Natural killer cell (primary cell): ENCODE results near the gene PRRX1. TPM values are rescaled to one million over a fixed set of nuclear protein-coding genes. Genes with fewer than 3 reads are reported as not detected.

Experiments
- ATAC-seq, 3 donors: fragments of 150-1000 bp in 2 of 3; fragments of 200-7000 bp in 1 of 3; cut with Tn5 transposase; 1 replicate in 1 of 3; 2 replicates in 2 of 3; pipeline ENCODE4 v1.10.0; 2021; ENCODE audit warnings: mild to moderate bottlenecking in 2 of 3, moderate library complexity in 2 of 3
- DNase-seq, 2 donors: peaks; one replicate each; pipeline versions ENCODE4 v3.0.0 to v3.0.0-alpha.2; 2013 to 2021; ENCODE audit warnings: mixed read lengths in 1 of 2
- H3K27ac ChIP-seq: one replicate; pipeline ENCODE4 v1.5.1; 2013; ENCODE audit warnings: mild to moderate bottlenecking, low read length
- H3K27me3 ChIP-seq: one replicate; pipeline ENCODE4 v1.6.1; 2013; ENCODE audit warnings: low read length; ENCODE audit not compliant: control insufficient read depth, insufficient read depth
- H3K36me3 ChIP-seq: one replicate; pipeline ENCODE4 v1.6.1; 2013; ENCODE audit warnings: low read length; ENCODE audit not compliant: control insufficient read depth, insufficient read depth
- H3K4me1 ChIP-seq: one replicate; pipeline ENCODE4 v1.6.1; 2013; ENCODE audit warnings: low read length; ENCODE audit not compliant: control insufficient read depth, insufficient read depth
- H3K4me3 ChIP-seq: one replicate; pipeline ENCODE4 v1.5.1; 2013; ENCODE audit warnings: low read length
- H3K9me3 ChIP-seq: one replicate; pipeline ENCODE4 v1.6.1; 2013; ENCODE audit warnings: low read length; ENCODE audit not compliant: control insufficient read depth, insufficient read depth
- H3K27ac Mint-ChIP-seq, 2 donors: one replicate each; pipeline ENCODE4 v1.8.0; 2022; ENCODE audit warnings: mild to moderate bottlenecking in 2 of 2, mixed read lengths in 2 of 2, moderate library complexity in 1 of 2
- H3K27me3 Mint-ChIP-seq, 2 donors: one replicate each; pipeline ENCODE4 v1.8.0; 2022; ENCODE audit warnings: low read depth in 2 of 2, mixed read lengths in 2 of 2
- H3K36me3 Mint-ChIP-seq: one replicate; pipeline ENCODE4 v1.8.0; 2022; ENCODE audit warnings: mixed read lengths
- H3K4me1 Mint-ChIP-seq, 2 donors: one replicate each; pipeline ENCODE4 v1.8.0; 2022; ENCODE audit warnings: mixed read lengths in 2 of 2
- H3K4me3 Mint-ChIP-seq: one replicate; pipeline ENCODE4 v1.8.0; 2022; ENCODE audit warnings: mild to moderate bottlenecking, moderate library complexity, mixed read lengths
- H3K9me3 Mint-ChIP-seq, 2 donors: one replicate each; pipeline ENCODE4 v1.8.0; 2022; ENCODE audit warnings: mixed read lengths in 2 of 2
- WGBS: methylation state at CpG from one replicate; pipeline ENCODE4 v1.1.7; 2013; ENCODE audit warnings: missing lambda C conversion rate; ENCODE audit not compliant: insufficient coverage; 5-methylcytosine and 5-hydroxymethylcytosine counted together
- intact Hi-C: fragments of 100-400 bp; cut with micrococcal nuclease; formaldehyde crosslinking; loops from one replicate; pipeline ENCODE4 v1.14.2; 2022
- total RNA-seq, 4 donors: library from RNA; stranded (reverse); fragments of 120-200 nt in 1 of 4; gene quantifications; one replicate each; pipeline versions ENCODE4 v1.2.3 to v1.2.4, GENCODE V29; 2013 to 2022
- TF ChIP-seq, protein P1 (sequence below): fragments of 200-600 bp; IDR thresholded peaks from one replicate; pipeline ENCODE4 v1.8.0; 2022; ENCODE audit warnings: antibody characterized with exemption

PRRX1 gene
- not detected for total RNA-seq
- not detected for total RNA-seq (2013)

DNA sequence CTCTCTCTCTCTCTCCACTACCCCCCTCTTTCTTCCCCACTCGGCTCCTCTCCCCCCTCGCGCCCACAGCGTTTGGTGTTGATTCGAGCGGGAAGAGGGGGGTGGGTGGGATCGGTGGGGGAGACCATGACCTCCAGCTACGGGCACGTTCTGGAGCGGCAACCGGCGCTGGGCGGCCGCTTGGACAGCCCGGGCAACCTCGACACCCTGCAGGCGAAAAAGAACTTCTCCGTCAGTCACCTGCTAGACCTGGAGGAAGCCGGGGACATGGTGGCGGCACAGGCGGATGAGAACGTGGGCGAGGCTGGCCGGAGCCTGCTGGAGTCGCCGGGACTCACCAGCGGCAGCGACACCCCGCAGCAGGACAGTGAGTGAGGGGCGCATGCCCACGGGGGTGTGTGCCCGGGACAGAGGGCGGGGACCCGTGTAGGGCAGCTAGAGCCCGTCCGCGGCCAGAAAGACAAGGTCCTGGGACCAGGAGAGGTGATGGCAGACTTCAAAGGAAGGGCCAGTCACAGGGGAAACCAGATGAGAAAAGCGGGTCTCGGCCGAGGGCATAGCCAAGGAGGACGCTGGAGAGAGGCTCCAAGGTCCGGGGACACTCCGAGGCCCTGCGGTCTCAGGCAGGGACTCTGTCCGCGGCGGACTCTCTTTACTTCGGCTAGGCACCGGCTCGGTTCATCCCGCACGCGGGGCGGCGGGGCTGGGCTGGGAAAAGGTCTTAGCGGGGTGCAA, at the start of gene PRRX1:
TSS of gene PRRX1 (plus strand) at position 39 of the 735 bp plus-strand sequence. CDS start at position 127, 88 bp downstream.
- no peak for DNase-seq
- 2% methylated on average over 52 of the region's 56 CpGs for WGBS
- intact Hi-C loops: no loop called here
- Histone ChIP-seq H3K27me3 (peaks cover 53% of the 10 kb centered on the region), H3K4me1 (peaks cover 9% of the 10 kb centered on the region), H3K27ac (no peak within 1 kb of the TSS), H3K4me3 (no peak within 1 kb of the TSS), H3K36me3 (no peaks in the 10 kb centered on the region), H3K9me3 (no peaks in the 10 kb centered on the region)
- Mint-ChIP-seq H3K27ac (no peak within 1 kb of the TSS), H3K36me3 (no peaks in the 10 kb centered on the region), H3K27me3 (peaks cover 73 to 78% of the 10 kb centered on the region in 2 donors), H3K9me3 (no peaks in the 10 kb centered on the region), H3K4me1 (peaks cover 5 to 10% of the 10 kb centered on the region in 2 donors), H3K4me3 (no peak within 1 kb of the TSS)
- TF ChIP-seq, protein P1, sequence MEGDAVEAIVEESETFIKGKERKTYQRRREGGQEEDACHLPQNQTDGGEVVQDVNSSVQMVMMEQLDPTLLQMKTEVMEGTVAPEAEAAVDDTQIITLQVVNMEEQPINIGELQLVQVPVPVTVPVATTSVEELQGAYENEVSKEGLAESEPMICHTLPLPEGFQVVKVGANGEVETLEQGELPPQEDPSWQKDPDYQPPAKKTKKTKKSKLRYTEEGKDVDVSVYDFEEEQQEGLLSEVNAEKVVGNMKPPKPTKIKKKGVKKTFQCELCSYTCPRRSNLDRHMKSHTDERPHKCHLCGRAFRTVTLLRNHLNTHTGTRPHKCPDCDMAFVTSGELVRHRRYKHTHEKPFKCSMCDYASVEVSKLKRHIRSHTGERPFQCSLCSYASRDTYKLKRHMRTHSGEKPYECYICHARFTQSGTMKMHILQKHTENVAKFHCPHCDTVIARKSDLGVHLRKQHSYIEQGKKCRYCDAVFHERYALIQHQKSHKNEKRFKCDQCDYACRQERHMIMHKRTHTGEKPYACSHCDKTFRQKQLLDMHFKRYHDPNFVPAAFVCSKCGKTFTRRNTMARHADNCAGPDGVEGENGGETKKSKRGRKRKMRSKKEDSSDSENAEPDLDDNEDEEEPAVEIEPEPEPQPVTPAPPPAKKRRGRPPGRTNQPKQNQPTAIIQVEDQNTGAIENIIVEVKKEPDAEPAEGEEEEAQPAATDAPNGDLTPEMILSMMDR: no peak
- ATAC-seq: no peak

GRCh38 chr1:170617591-170618330, 46.2 kb upstream of the PRRX1 start:
- Histone ChIP-seq H3K4me1 (no peaks in the 10 kb centered on the region), H3K27ac (no peak overlapping the region), H3K27me3 (no peaks in the 10 kb centered on the region), H3K4me3 (no peak overlapping the region), H3K9me3 (no peaks in the 10 kb centered on the region), H3K36me3 (no peaks in the 10 kb centered on the region)
- H3K4me3 Mint-ChIP-seq: no peak overlapping the region
- H3K27ac Mint-ChIP-seq: no peak overlapping the region
- ATAC-seq: no peak
- 83% methylated on average over 6 of the region's 7 CpGs for WGBS
- no peaks in the 10 kb centered on the region for H3K4me1 Mint-ChIP-seq
- intact Hi-C loops: no loop called here
- peaks cover 0 to 4% of the 10 kb centered on the region in 2 donors for H3K9me3 Mint-ChIP-seq
- no peaks in the 10 kb centered on the region for H3K36me3 Mint-ChIP-seq
- TF ChIP-seq, protein P1: no peak
- peaks cover 9 to 12% of the 10 kb centered on the region in 2 donors for H3K27me3 Mint-ChIP-seq
- no peak for DNase-seq

- ATAC-seq (no peak), DNase-seq (no peak)
- H3K9me3 ChIP-seq: no peaks in the 10 kb centered on the region
- Mint-ChIP-seq H3K27me3 (peaks cover 6 to 12% of the 10 kb centered on the region in 2 donors), H3K36me3 (no peaks in the 10 kb centered on the region), H3K4me3 (no peak overlapping the region), H3K27ac (no peak overlapping the region), H3K4me1 (no peaks in the 10 kb centered on the region), H3K9me3 (peaks cover 0 to 2% of the 10 kb centered on the region in 2 donors)
- no peaks in the 10 kb centered on the region for H3K4me1 ChIP-seq
- H3K27ac ChIP-seq: no peak overlapping the region
- H3K36me3 ChIP-seq: no peaks in the 10 kb centered on the region
- TF ChIP-seq, protein P1: no peak
- no peak overlapping the region for H3K4me3 ChIP-seq
- no CpG with 5 or more reads among the region's 2 CpGs for WGBS
- intact Hi-C loops: no loop called here
- H3K27me3 ChIP-seq: no peaks in the 10 kb centered on the region
Observed at GRCh38 chr1:170618421-170618820, 45.5 kb upstream of the PRRX1 start.
